ENCODE measurements around the gene EXOSC10.

Gene EXOSC10

GRCh38 chr1:11099310-11100148, at the start of gene EXOSC10:
EXOSC10 (minus strand) TSS chr1:11099869; CDS start chr1:11099831, 38 bp downstream.
- DNase-seq = peak; percentile 94 to 96
- TF ChIP-seq GATA1 (IDR thresholded peaks at IDR 0.05; ENCODE audit: low read depth, low read length) (no peak), POLR2A (IDR thresholded peaks at IDR 0.05; ENCODE audit: low read length) (peak; percentile 75)

- TF ChIP-seq GATA1 (IDR thresholded peaks at IDR 0.05; ENCODE audit: low read depth, low read length) (no peak), POLR2A (IDR thresholded peaks at IDR 0.05; ENCODE audit: low read length) (no peak)
- no peak for DNase-seq
These were observed 47.6 kb upstream of the EXOSC10 start for GRCh38 chr1:11147197-11147770.

DNA sequence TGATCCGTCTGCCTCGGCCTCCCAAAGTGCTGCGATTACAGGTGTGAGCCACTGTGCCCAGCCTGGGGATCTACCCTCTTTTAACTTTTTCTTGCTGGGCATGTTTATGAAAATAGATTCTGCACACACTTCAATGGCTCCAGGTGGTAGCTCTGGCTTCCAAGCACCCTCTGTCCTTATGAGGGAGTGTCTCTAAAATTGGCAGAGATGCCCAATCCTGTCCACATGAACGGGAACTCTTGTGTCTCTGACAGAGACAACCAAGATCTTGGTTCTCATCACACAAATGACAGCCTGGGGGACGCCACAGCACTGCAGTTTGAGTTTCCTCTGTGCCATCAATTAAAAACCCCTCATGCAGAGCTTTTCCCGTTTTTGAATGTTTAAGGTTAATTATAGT, 46.1 kb upstream of the EXOSC10 start:
- no peak for TF ChIP-seq GATA1 (IDR thresholded peaks at IDR 0.05; ENCODE audit: low read depth, low read length)
- no peak for TF ChIP-seq POLR2A (IDR thresholded peaks at IDR 0.05; ENCODE audit: low read length)

GRCh38 chr1:11144570-11145256, 45.0 kb upstream of the EXOSC10 start:
- TF ChIP-seq GATA1 (IDR thresholded peaks at IDR 0.05; ENCODE audit: low read depth, low read length) = no peak
- TF ChIP-seq POLR2A (IDR thresholded peaks at IDR 0.05; ENCODE audit: low read length) = no peak
- no peak for DNase-seq

More for the DNA sequence above, 46.1 kb upstream of the EXOSC10 start:
- no peak for DNase-seq

DNA sequence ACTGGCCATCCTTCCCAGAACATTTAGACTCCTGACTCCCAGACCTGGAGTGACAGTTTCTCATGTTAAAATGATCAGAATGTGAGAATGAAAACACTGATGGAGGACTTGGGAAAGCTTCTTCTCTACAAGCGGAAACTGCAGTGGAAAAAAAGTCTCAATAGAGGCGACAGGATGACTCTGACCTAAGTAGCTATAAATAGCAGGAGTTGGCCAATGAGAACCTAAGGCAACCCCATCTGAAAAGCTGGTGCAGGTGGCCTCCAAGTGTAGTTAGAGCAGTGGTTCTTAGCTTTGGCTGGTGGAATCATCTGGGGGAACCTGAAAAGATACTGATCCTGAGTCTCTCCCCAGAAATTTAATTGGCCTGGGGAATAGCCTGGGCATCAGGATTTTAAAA, 44.2 kb upstream of the EXOSC10 start:
- TF ChIP-seq POLR2A (IDR thresholded peaks at IDR 0.05; ENCODE audit: low read length) = no peak
- TF ChIP-seq GATA1 (IDR thresholded peaks at IDR 0.05; ENCODE audit: low read depth, low read length) = no peak
- DNase-seq = no peak

DNA sequence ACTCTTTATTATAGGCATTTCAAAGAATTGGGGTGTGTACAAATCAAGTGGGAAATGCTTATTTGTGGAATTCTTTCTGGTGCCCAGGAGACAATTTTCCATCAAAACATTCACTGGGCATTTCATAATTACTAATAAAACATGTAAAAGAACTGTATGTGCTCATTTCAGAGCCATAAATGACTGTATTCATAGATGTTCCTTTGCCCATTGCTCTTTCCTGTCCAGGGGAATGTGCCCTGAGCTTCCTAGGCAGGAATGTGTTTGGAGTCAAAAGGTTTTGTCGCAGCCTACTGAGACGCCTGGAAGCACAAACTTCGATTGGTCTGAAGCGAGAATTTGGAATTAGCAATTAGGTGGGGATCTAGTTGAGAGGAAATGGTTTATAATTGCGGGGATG, 43.7 kb upstream of the EXOSC10 start:
- TF ChIP-seq POLR2A (IDR thresholded peaks at IDR 0.05; ENCODE audit: low read length) (no peak), GATA1 (IDR thresholded peaks at IDR 0.05; ENCODE audit: low read depth, low read length) (no peak)
- DNase-seq = no peak

DNA sequence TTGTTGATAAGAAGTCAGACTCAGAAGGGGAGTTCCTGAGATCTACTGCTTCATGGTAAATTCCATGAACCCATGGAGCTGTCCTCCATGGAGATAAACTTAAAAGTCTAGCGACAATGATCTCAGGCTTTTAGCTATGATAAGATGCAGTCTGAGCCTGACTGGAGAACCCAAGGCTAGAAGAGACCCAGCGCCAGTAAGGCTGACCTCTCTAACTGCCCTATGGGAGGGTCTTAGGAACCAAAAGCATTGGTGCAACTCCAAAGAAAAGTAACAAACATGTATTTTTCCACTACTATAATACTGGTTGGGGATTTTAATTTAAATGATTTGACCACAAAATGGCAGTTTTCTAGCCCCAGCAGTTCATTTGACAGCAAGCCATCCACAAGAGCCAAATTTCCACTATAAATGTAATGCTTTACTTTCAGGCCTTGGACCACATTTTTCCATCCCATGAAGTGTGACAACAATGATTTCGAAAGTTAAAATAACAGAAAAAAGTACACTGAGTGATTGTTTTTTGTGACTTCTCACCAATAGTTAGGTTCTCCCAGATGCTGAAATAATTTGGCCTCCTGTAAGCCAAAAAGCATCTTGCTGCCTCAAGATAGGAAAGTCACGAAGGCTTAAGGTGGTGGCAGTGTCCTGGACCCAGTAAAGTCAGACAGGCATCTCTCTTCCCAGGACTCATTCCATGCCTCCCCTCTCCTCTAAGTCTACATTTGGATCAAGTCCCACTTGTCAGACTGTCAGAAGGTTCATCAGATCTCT, 43.1 kb upstream of the EXOSC10 start:
- DNase-seq = no peak
- TF ChIP-seq GATA1 (IDR thresholded peaks at IDR 0.05; ENCODE audit: low read depth, low read length) (no peak), POLR2A (IDR thresholded peaks at IDR 0.05; ENCODE audit: low read length) (no peak)

GRCh38 chr1:11138952-11139351, 39.3 kb upstream of the EXOSC10 start:
- no peak for DNase-seq
- no peak for TF ChIP-seq GATA1 (IDR thresholded peaks at IDR 0.05; ENCODE audit: low read depth, low read length)
- no peak for TF ChIP-seq POLR2A (IDR thresholded peaks at IDR 0.05; ENCODE audit: low read length)

DNA sequence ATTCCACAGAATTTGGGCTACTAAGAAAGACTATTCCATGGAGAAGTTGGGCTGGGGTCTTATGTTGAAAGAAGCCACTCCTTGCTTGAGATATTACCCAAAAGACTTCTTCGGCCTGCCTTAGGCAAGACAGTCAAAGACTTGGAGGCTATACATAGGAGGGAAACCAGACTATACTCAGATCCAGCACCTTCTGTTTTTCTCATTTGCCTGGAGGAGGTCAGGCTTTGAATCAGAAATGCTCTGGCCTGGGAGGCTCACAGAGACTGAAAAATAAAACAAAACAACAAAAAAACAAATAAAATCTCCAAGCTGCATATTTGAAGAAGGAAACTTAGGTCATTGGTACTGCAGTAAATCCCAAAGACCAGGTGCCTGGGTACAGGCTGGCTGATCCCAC, 38.4 kb upstream of the EXOSC10 start:
- TF ChIP-seq POLR2A (IDR thresholded peaks at IDR 0.05; ENCODE audit: low read length) = no peak
- no peak for TF ChIP-seq GATA1 (IDR thresholded peaks at IDR 0.05; ENCODE audit: low read depth, low read length)
- no peak for DNase-seq

GRCh38 chr1:11134898-11135266, 35.2 kb upstream of the EXOSC10 start:
- no peak for DNase-seq
- TF ChIP-seq GATA1 (IDR thresholded peaks at IDR 0.05; ENCODE audit: low read depth, low read length) = no peak
- TF ChIP-seq POLR2A (IDR thresholded peaks at IDR 0.05; ENCODE audit: low read length) = no peak

DNA sequence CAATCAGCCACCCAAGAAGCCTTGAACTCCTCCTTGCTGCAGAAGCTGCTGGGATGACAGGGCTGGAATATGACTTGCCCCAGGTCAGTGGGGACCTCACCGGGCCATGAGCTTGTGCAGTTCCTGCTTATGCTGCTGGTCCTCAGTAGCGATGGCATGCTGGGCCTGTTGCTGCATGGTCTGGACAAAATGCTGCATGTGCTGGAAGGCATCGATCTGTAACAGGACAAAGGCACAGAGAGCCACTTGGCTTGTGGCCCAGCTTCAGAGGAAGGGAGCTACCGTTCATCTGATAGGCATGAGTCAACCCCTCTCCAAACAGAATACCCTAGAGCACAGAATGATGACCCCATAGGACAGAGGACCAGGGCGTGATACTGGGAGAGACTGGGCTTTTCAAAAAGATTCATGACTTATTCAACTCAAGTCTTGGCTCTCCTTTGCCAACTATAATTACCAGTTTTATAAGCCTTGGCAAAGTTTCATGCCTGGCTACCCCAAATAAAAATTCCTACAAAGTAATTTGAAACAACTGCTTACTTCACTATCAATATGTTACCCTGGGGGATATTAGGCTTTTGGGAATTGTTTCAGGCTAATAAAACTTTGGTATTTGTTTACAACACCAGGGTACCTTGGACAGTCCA, 34.7 kb upstream of the EXOSC10 start:
- DNase-seq = peak in 1 of 2 experiments; percentile 14

GRCh38 chr1:11132563-11133293, 33.1 kb upstream of the EXOSC10 start:
- TF ChIP-seq GATA1 (IDR thresholded peaks at IDR 0.05; ENCODE audit: low read depth, low read length) (no peak), POLR2A (IDR thresholded peaks at IDR 0.05; ENCODE audit: low read length) (no peak)
- no peak for DNase-seq

More for the DNA sequence above, 34.7 kb upstream of the EXOSC10 start:
- TF ChIP-seq POLR2A (IDR thresholded peaks at IDR 0.05; ENCODE audit: low read length) (no peak), GATA1 (IDR thresholded peaks at IDR 0.05; ENCODE audit: low read depth, low read length) (no peak)

DNA sequence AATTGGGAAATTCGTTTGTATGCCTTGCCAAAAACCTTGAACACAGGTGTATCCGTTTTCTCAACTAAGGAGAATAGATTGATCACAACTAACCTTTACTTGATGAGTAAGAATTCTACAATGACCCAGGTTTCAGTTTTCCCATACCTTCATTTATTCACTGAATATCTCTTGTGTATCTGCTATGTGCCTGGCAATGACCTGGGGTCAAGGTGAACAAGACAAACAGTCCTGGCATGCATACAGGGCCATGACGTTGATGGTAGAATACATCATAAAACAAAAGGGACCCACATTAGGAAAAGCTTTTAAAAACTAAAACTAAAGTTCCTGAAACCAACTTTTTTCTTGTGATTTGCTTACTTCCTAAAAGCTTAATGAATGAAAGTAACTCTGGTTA, 32.1 kb upstream of the EXOSC10 start:
- DNase-seq = no peak
- no peak for TF ChIP-seq POLR2A (IDR thresholded peaks at IDR 0.05; ENCODE audit: low read length)
